ENCODE results near the gene TNKS1BP1. TPM values are rescaled to one million over a fixed set of nuclear protein-coding genes. Genes with fewer than 3 reads are reported as not detected.

The TNKS1BP1 gene
- total and polyA plus RNA-seq, 2 of the 8 experiments (the other 6 are each of a cell fraction or from before 2014, with no cell fraction given) = 50.0 to 122 TPM

DNA sequence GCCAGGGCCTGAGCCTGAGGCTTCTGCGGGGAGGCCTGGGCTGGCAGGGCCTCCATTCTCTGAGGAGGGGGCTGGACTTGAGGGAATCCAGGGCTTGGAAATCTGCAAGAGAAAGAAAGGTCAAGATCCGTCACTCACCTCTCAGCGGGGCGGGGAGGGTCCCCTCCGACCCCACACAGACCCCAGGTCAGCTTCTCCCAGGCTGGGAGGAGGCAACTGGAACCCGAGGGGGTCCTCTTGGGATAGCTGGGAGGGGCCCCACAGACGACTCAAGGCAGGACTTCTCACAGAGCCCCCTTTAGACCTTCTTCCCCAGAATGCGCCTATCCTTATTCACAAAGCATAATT lies 11.0 kb downstream of the TNKS1BP1 start:
- CTCF ChIA-PET (ENCODE audit: partially characterized antibody) = interaction anchor here (1.1 kb wide), 2 partner anchors 30 to 35 kb away, joined by 3 to 4 read pairs; no protein-coding TSS in a partner anchor
- Histone ChIP-seq H3K23ac (ENCODE audit: insufficient read length) (no peak overlapping the region), H3K4me2 (ENCODE audit: insufficient read depth in 1 of 2, low read depth in 2 of 2, low read length in 2 of 2) (no peak overlapping the region), H3K4me3 (ENCODE audit: extremely low read depth in 1 of 4, insufficient read depth in 2 of 4, low read depth in 3 of 4, low read length in 4 of 4) (no peak overlapping the region), H3K79me2 (ENCODE audit: control insufficient read depth in 1 of 2, insufficient read depth in 2 of 2, low read length in 2 of 2) (peaks cover 0 to 23% of the 10 kb centered on the region in 2 experiments; a peak in 2 of 4 replicates), H3K36me3 (ENCODE audit: control insufficient read depth in 2 of 4, insufficient read depth in 4 of 4, low read length in 3 of 4) (peaks cover 24 to 84% (median 58%) of the 10 kb centered on the region in 4 experiments), H2BK15ac (ENCODE audit: low read length) (no peak overlapping the region), H2BK20ac (ENCODE audit: low read length) (no peak overlapping the region), H3K56ac (replicated peaks; ENCODE audit: insufficient read length, low read depth, low read length) (no peak overlapping the region), H3K23me2 (ENCODE audit: low read depth, low read length) (peaks cover 4% of the 10 kb centered on the region; the same call in 1 of the 2 replicates), H2AFZ (ENCODE audit: low read length) (no peak overlapping the region), H2BK12ac (ENCODE audit: low read depth, low read length) (no peak overlapping the region), H3K4ac (replicated peaks; ENCODE audit: insufficient read length, low read depth, low read length) (no peak overlapping the region), H4K5ac (ENCODE audit: insufficient read length, low read depth, low read length) (no peak overlapping the region), H2AK5ac (ENCODE audit: low read depth, low read length) (no peak overlapping the region), H4K91ac (replicated peaks; ENCODE audit: insufficient read length, low read length) (no peak overlapping the region), H3K27ac (ENCODE audit: low read depth, low read length) (peak overlapping the region; percentile 28; the same call in 1 of the 2 replicates), H4K8ac (ENCODE audit: extremely low read depth, insufficient read depth, low read length) (no peak overlapping the region), H3K18ac (ENCODE audit: extremely low read depth, low read length) (no peak overlapping the region), H2BK120ac (replicated peaks; ENCODE audit: low read depth, low read length) (no peak overlapping the region), H3K9me3 (ENCODE audit: insufficient read depth in 2 of 2, low read depth in 1 of 2, low read length in 1 of 2) (no peaks in the 10 kb centered on the region), H3K14ac (ENCODE audit: insufficient read length) (no peak overlapping the region), H3K9ac (replicated peaks in 1 of 4; ENCODE audit: extremely low read depth in 1 of 4, low read depth in 3 of 4, low read length in 3 of 4) (no peak overlapping the region), H4K20me1 (replicated peaks in 1 of 2; ENCODE audit: control insufficient read depth in 1 of 2, insufficient read depth in 2 of 2, low read length in 2 of 2) (peaks cover 0 to 21% of the 10 kb centered on the region in 2 experiments), H3K27me3 (replicated peaks in 1 of 4; ENCODE audit: control insufficient read depth in 3 of 4, extremely low read depth in 1 of 4, insufficient read depth in 3 of 4, low read length in 3 of 4) (no peaks in the 10 kb centered on the region), H3K4me1 (replicated peaks in 1 of 4; ENCODE audit: control insufficient read depth in 3 of 4, insufficient read depth in 4 of 4, low read length in 3 of 4) (peaks cover 15 to 36% (median 26%) of the 10 kb centered on the region in 4 experiments), H3K79me1 (ENCODE audit: low read depth, low read length) (peaks cover 14% of the 10 kb centered on the region), H2BK5ac (ENCODE audit: low read depth, low read length) (peak overlapping the region; percentile 75)
- DNase-seq (ENCODE audit: low read depth in 1 of 2, low spot score in 2 of 2) = no peak
- no peak for FAIRE-seq
- WGBS, 2 experiments (ENCODE audit: extremely low coverage in 1 of 2, insufficient coverage in 1 of 2, insufficient read length in 1 of 2, insufficient replicate concordance in 2 of 2, low coverage in 1 of 2, low lambda C conversion rate in 2 of 2, missing lambda C conversion rate in 1 of 2) = 57% methylated on average over 7 of the region's 8 CpGs; no CpG with 5 or more reads in 1 of the 2 experiments
- TF ChIP-seq POLR2A (IDR thresholded peaks at IDR 0.05; ENCODE audit: control extremely low read depth in 1 of 2, low read depth in 2 of 2, low read length in 2 of 2) = no peak
- no peak for TF ChIP-seq SIN3A (conservative IDR thresholded peaks at IDR 0.05 in 1 of 2, IDR thresholded peaks at IDR 0.05 in 1 of 2; ENCODE audit: low read depth in 1 of 2, low read length in 2 of 2)
- TF ChIP-seq BACH1 (IDR thresholded peaks at IDR 0.05; ENCODE audit: low read length) = no peak
- TF ChIP-seq JUN (IDR thresholded peaks at IDR 0.05; ENCODE audit: low read depth, low read length) = no peak
- TF ChIP-seq, protein P1, sequence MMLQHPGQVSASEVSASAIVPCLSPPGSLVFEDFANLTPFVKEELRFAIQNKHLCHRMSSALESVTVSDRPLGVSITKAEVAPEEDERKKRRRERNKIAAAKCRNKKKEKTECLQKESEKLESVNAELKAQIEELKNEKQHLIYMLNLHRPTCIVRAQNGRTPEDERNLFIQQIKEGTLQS (IDR thresholded peaks at IDR 0.05; ENCODE audit: insufficient read depth, low read depth, low read length) = no peak
- no peak for TF ChIP-seq POU5F1 (IDR thresholded peaks at IDR 0.05; ENCODE audit: low read depth, low read length)
- POLR2A ChIA-PET (ENCODE audit: partially characterized antibody) = interaction anchor here (1.1 to 45.7 kb wide), 5 partner anchors 6 to 145 kb away, joined by 4 to 1279 read pairs (median 6); partner anchors contain the start of genes P2RX3, SSRP1 and TNKS1BP1
